NOMO-1 treated with dmso at 0.1 percent for 144 hours (cell line): ENCODE measurements around the gene ZNF577.
A peak's percentile ranks its signal among the peaks of the same experiment; 100 is the strongest.
"Not testable (repeated sequence)": the region's sequence is repeated elsewhere in the genome, so short reads cannot be mapped to it uniquely, and the experiment has no call there.

Experiments
- DNase-seq: peaks from one replicate; lab custom pipeline; 2025; ENCODE audit not compliant: unreplicated experiment; lab: John Stamatoyannopoulos, UW

Gene ZNF577

GRCh38 chr19:51887522-51888498 is at the start of gene ZNF577:
ZNF577 (minus strand) TSS chr19:51887951; CDS start chr19:51880382, 7,569 bp downstream.
- DNase-seq: no peak

GRCh38 chr19:51931921-51932320 is 44.2 kb upstream of the ZNF577 start:
- no peak for DNase-seq

GRCh38 chr19:51927859-51928258 is 40.1 kb upstream of the ZNF577 start:
- DNase-seq: no peak

GRCh38 chr19:51926784-51927741 is 39.3 kb upstream of the ZNF577 start, which contains the start of gene ZNF613:
ZNF613 (plus strand) TSS chr19:51927472; CDS start chr19:51936221, 8,749 bp downstream.
- peak; percentile 80 for DNase-seq

- no peak for DNase-seq
These were observed 38.7 kb upstream of the ZNF577 start for GRCh38 chr19:51926426-51926783.

GRCh38 chr19:51921949-51922348 is 34.2 kb upstream of the ZNF577 start:
- no peak for DNase-seq

GRCh38 chr19:51919606-51920005 is 31.9 kb upstream of the ZNF577 start:
- DNase-seq: no peak

GRCh38 chr19:51916167-51916566 is 28.4 kb upstream of the ZNF577 start:
- no peak for DNase-seq

GRCh38 chr19:51915324-51915867 is 27.6 kb upstream of the ZNF577 start:
- DNase-seq: no peak

- DNase-seq: not testable (repeated sequence)
These were observed 20.2 kb upstream of the ZNF577 start for GRCh38 chr19:51907981-51908380.

- not testable (repeated sequence) for DNase-seq
These were observed 18.4 kb upstream of the ZNF577 start for GRCh38 chr19:51906108-51906507.

GRCh38 chr19:51905639-51906038 is 17.9 kb upstream of the ZNF577 start:
- DNase-seq: not testable (repeated sequence)

GRCh38 chr19:51905206-51905605 is 17.5 kb upstream of the ZNF577 start:
- no peak for DNase-seq

GRCh38 chr19:51904331-51905165 is 16.8 kb upstream of the ZNF577 start, which contains the start of gene ZNF649:
ZNF649 (minus strand) TSS chr19:51905017; CDS start chr19:51900107, 4,910 bp downstream.
- DNase-seq: peak; percentile 70

- no peak for DNase-seq
These were observed 15.4 kb upstream of the ZNF577 start for GRCh38 chr19:51903192-51903591.

- DNase-seq: no peak
These were observed 14.1 kb upstream of the ZNF577 start for GRCh38 chr19:51901860-51902259.

GRCh38 chr19:51891193-51891747 is 3.5 kb upstream of the ZNF577 start:
- no peak for DNase-seq

GRCh38 chr19:51889934-51890333 is 2.2 kb upstream of the ZNF577 start:
- DNase-seq: no peak

GRCh38 chr19:51884713-51885112 is 3.0 kb downstream of the ZNF577 start:
- DNase-seq: no peak

- DNase-seq: no peak
These were observed 5.2 kb downstream of the ZNF577 start for GRCh38 chr19:51882518-51882917.
